Caco-2 (cell line): ENCODE measurements around the gene FIBIN. TPM values are rescaled to one million over a fixed set of nuclear protein-coding genes. Genes with fewer than 3 reads are reported as not detected.

ENCODE experiments used
- BruUV-seq: library from RNA; stranded (reverse); fragments of 400-500 nt; replicated peaks from 2 replicates; lab custom pipeline; 2021; lab: Mats Ljungman, UMichigan
- CTCF ChIA-PET: fragments of 300-600 bp; sonication (Branson Sonifier 250); formaldehyde crosslinking; loops from one replicate; lab custom pipeline; 2022; ENCODE audit warnings: antibody characterized with exemption; lab: Charles Lee
- POLR2A ChIA-PET: fragments of 300-600 bp; sonication (Branson Sonifier 250); formaldehyde crosslinking; loops from one replicate; lab custom pipeline; 2022; ENCODE audit warnings: antibody characterized with exemption; lab: Charles Lee
- DNase-seq, 2 experiments: peaks; one replicate each; pipeline versions ENCODE4 v3.0.0 to v3.0.0-alpha.2; 2020 to 2022
- H3K27me3 ChIP-seq: replicated peaks from 2 replicates; pipeline ENCODE4 v1.6.0; 2011; ENCODE audit warnings: low read length; ENCODE audit not compliant: control insufficient read depth, insufficient read depth
- H3K36me3 ChIP-seq: 2 replicates; pipeline ENCODE4 v1.5.1; 2011; ENCODE audit warnings: low read length; ENCODE audit not compliant: control insufficient read depth, insufficient read depth
- H3K4me1 ChIP-seq: fragments of 250-450 bp; sonication (Bioruptor Pico); 2 replicates; pipeline ENCODE4 v1.5.1; 2020; ENCODE audit warnings: mild to moderate bottlenecking
- H3K4me3 ChIP-seq: 2 replicates; pipeline ENCODE4 v1.5.1; 2011; ENCODE audit warnings: low read depth, mild to moderate bottlenecking, control low read depth, low read length
- H3K9me3 ChIP-seq: fragments of 250-450 bp; sonication (Bioruptor Pico); 2 replicates; pipeline ENCODE4 v1.5.1; 2020; ENCODE audit warnings: mild to moderate bottlenecking, moderate library complexity
- H3K27ac Mint-ChIP-seq: one replicate; pipeline ENCODE4 v1.8.0; 2022; ENCODE audit warnings: mixed read lengths; ENCODE audit not compliant: unreplicated experiment
- H3K27me3 Mint-ChIP-seq: one replicate; pipeline ENCODE4 v1.8.0; 2022; ENCODE audit warnings: mixed read lengths; ENCODE audit not compliant: insufficient read depth, unreplicated experiment
- H3K36me3 Mint-ChIP-seq: one replicate; pipeline ENCODE4 v1.8.0; 2022; ENCODE audit warnings: mild to moderate bottlenecking, mixed read lengths; ENCODE audit not compliant: insufficient read depth, unreplicated experiment
- H3K4me1 Mint-ChIP-seq: one replicate; pipeline ENCODE4 v1.8.0; 2022; ENCODE audit warnings: low read depth, mixed read lengths; ENCODE audit not compliant: unreplicated experiment
- H3K4me3 Mint-ChIP-seq: one replicate; pipeline ENCODE4 v1.8.0; 2022; ENCODE audit warnings: mild to moderate bottlenecking, moderate library complexity, mixed read lengths; ENCODE audit not compliant: unreplicated experiment
- H3K9me3 Mint-ChIP-seq: one replicate; pipeline ENCODE4 v1.8.0; 2022; ENCODE audit warnings: mixed read lengths; ENCODE audit not compliant: unreplicated experiment
- CTCF ChIP-seq, 2 experiments: fragments of 200-600 bp in 1 of 2; IDR thresholded peaks; 1 replicate in 1 of 2; 2 replicates in 1 of 2; pipeline versions ENCODE4 v1.5.1 to v1.8.0; 2011 to 2022; ENCODE audit warnings: antibody characterized with exemption in 1 of 2, control low read depth in 1 of 2, inconsistent platforms in 1 of 2, low read depth in 1 of 2, low read length in 1 of 2, mild to moderate bottlenecking in 1 of 2, moderate library complexity in 1 of 2; ENCODE audit not compliant: insufficient read depth in 1 of 2, severe bottlenecking in 1 of 2, unreplicated experiment in 1 of 2
- intact Hi-C: fragments of 100-400 bp; cut with micrococcal nuclease; formaldehyde crosslinking; loops from one replicate; pipeline ENCODE4 v1.10.0; 2022; ENCODE audit not compliant: unreplicated experiment
- total RNA-seq: library from RNA; stranded (reverse); gene quantifications from 2 replicates; pipeline ENCODE4 v1.2.3, GENCODE V29; 2022

FIBIN gene
- total RNA-seq, 1 experiment from 2014 or later, result 0.16 TPM

GRCh38 chr11:27025957-27026733 lies 32.2 kb downstream of the FIBIN start:
- TF ChIP-seq CTCF (IDR thresholded peaks at IDR 0.05; ENCODE audit: insufficient read depth in 1 of 2, low read depth in 1 of 2, low read length in 1 of 2, severe bottlenecking in 1 of 2, unreplicated experiment in 1 of 2), result no peak
- H3K27ac Mint-ChIP-seq, result no peak overlapping the region
- POLR2A ChIA-PET, result no interaction called here
- Histone ChIP-seq H3K4me3 (no peak overlapping the region), H3K27me3 (no peaks in the 10 kb centered on the region), H3K9me3 (no peaks in the 10 kb centered on the region), H3K4me1 (no peaks in the 10 kb centered on the region), H3K36me3 (no peaks in the 10 kb centered on the region)
- H3K9me3 Mint-ChIP-seq, result no peaks in the 10 kb centered on the region
- no TSS peak for BruUV-seq
- CTCF ChIA-PET, result no interaction called here
- intact Hi-C loops, result no loop called here
- no peaks in the 10 kb centered on the region for H3K36me3 Mint-ChIP-seq
- H3K4me1 Mint-ChIP-seq, result peaks cover 20% of the 10 kb centered on the region
- no peak for DNase-seq
- no peak overlapping the region for H3K4me3 Mint-ChIP-seq
- H3K27me3 Mint-ChIP-seq, result no peaks in the 10 kb centered on the region

DNA sequence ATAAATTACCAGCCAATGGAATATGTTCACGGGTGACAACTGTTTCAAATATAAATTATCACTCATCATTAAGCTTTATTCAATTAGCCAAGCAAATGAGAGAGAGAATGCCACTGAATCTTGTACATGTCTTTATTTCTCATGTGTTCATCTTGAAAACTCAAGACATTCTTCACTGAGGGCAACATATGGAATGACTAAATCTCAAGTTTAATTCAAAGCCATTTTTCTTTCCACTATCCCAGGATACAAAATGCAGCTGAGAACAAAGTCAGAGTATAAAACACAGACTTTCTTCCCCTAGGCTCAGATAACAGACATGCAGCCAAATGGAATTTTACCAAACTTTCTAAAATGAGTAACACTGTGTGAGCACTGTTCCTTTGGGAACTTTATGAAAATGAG lies 34.7 kb downstream of the FIBIN start:
- intact Hi-C loops, result no loop called here
- no peaks in the 10 kb centered on the region for H3K36me3 ChIP-seq
- no peaks in the 10 kb centered on the region for H3K4me1 ChIP-seq
- Mint-ChIP-seq H3K36me3 (no peaks in the 10 kb centered on the region), H3K9me3 (no peaks in the 10 kb centered on the region), H3K27ac (no peak overlapping the region), H3K4me1 (peaks cover 20% of the 10 kb centered on the region), H3K27me3 (no peaks in the 10 kb centered on the region), H3K4me3 (no peak overlapping the region)
- ChIA-PET CTCF (no interaction called here), POLR2A (no interaction called here)
- no peaks in the 10 kb centered on the region for H3K27me3 ChIP-seq
- TF ChIP-seq CTCF (IDR thresholded peaks at IDR 0.05; ENCODE audit: insufficient read depth in 1 of 2, low read depth in 1 of 2, low read length in 1 of 2, severe bottlenecking in 1 of 2, unreplicated experiment in 1 of 2), result no peak
- H3K9me3 ChIP-seq, result no peaks in the 10 kb centered on the region
- no peak for DNase-seq
- no TSS peak for BruUV-seq
- H3K4me3 ChIP-seq, result no peak overlapping the region

DNA sequence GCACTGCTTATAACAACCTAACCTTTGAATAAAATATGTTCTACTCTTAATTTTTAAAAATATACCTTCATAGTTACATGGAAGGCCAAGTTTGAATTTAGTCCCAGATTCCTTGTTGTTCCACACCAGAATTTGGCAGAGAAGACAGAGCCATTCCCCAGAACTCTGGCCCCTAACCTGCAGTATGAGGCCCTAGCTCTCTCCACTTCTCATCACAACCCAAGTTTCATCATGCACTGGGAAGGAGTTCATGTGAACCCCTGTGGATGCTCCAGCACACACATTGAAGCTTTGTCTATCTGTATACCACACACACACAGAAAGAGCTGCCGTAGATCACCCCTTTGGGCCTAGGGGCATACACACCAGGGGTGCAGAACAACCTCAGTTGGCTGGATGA lies 36.1 kb downstream of the FIBIN start:
- peaks cover 6% of the 10 kb centered on the region for H3K9me3 Mint-ChIP-seq
- no peak overlapping the region for H3K27ac Mint-ChIP-seq
- POLR2A ChIA-PET, result no interaction called here

More for the DNA sequence above, 36.1 kb downstream of the FIBIN start:
- Mint-ChIP-seq H3K4me1 (peaks cover 15% of the 10 kb centered on the region), H3K36me3 (no peaks in the 10 kb centered on the region), H3K27me3 (peaks cover 4% of the 10 kb centered on the region), H3K4me3 (no peak overlapping the region)
- no peak for DNase-seq
- Histone ChIP-seq H3K4me1 (no peaks in the 10 kb centered on the region), H3K9me3 (peaks cover 4% of the 10 kb centered on the region; the same call in 1 of the 2 replicates), H3K36me3 (no peaks in the 10 kb centered on the region), H3K27me3 (no peaks in the 10 kb centered on the region), H3K4me3 (no peak overlapping the region)
- intact Hi-C loops, result loop anchor here (5.0 kb wide), 1 partner anchor 278 kb away; no protein-coding TSS in a partner anchor
- CTCF ChIA-PET, result no interaction called here
- no TSS peak for BruUV-seq
- TF ChIP-seq CTCF (IDR thresholded peaks at IDR 0.05; ENCODE audit: insufficient read depth in 1 of 2, low read depth in 1 of 2, low read length in 1 of 2, severe bottlenecking in 1 of 2, unreplicated experiment in 1 of 2), result no peak
